ENCODE measurements around the gene SUPV3L1.

The SUPV3L1 gene

GRCh38 chr10:69181433-69181832 is 1.4 kb downstream of the SUPV3L1 start:
- no peak for DNase-seq
- Mint-ChIP-seq H3K9me3 (no peaks in the 10 kb centered on the region), H3K27me3 (ENCODE audit: low read depth, poor library complexity) (no peaks in the 10 kb centered on the region), H3K27ac (peak overlapping the region; percentile 50), H3K4me3 (peak overlapping the region; percentile 95), H3K4me1 (peaks cover 31% of the 10 kb centered on the region), H3K36me3 (ENCODE audit: low read depth) (peaks cover 8% of the 10 kb centered on the region)
- no peak for TF ChIP-seq CTCF (IDR thresholded peaks at IDR 0.05)

GRCh38 chr10:69182005-69182404 is 2.0 kb downstream of the SUPV3L1 start:
- H3K27ac Mint-ChIP-seq, result no peak overlapping the region
- H3K9me3 Mint-ChIP-seq, result no peaks in the 10 kb centered on the region
- TF ChIP-seq CTCF (IDR thresholded peaks at IDR 0.05), result no peak
- H3K27me3 Mint-ChIP-seq (ENCODE audit: low read depth, poor library complexity), result no peaks in the 10 kb centered on the region
- H3K36me3 Mint-ChIP-seq (ENCODE audit: low read depth), result peaks cover 14% of the 10 kb centered on the region
- H3K4me3 Mint-ChIP-seq, result peak overlapping the region; percentile 95
- peaks cover 31% of the 10 kb centered on the region for H3K4me1 Mint-ChIP-seq
- DNase-seq, result no peak

GRCh38 chr10:69186524-69186923 is 6.5 kb downstream of the SUPV3L1 start:
- Mint-ChIP-seq H3K27ac (no peak overlapping the region), H3K27me3 (ENCODE audit: low read depth, poor library complexity) (no peaks in the 10 kb centered on the region), H3K36me3 (ENCODE audit: low read depth) (peaks cover 51% of the 10 kb centered on the region), H3K9me3 (no peaks in the 10 kb centered on the region), H3K4me1 (peaks cover 9% of the 10 kb centered on the region), H3K4me3 (no peak overlapping the region)
- DNase-seq, result no peak
- no peak for TF ChIP-seq CTCF (IDR thresholded peaks at IDR 0.05)

GRCh38 chr10:69201045-69201444 is 21.0 kb downstream of the SUPV3L1 start:
- Mint-ChIP-seq H3K9me3 (no peaks in the 10 kb centered on the region), H3K4me3 (no peak overlapping the region), H3K36me3 (ENCODE audit: low read depth) (peaks cover 29% of the 10 kb centered on the region), H3K4me1 (no peaks in the 10 kb centered on the region), H3K27me3 (ENCODE audit: low read depth, poor library complexity) (no peaks in the 10 kb centered on the region), H3K27ac (no peak overlapping the region)
- DNase-seq, result no peak
- TF ChIP-seq CTCF (IDR thresholded peaks at IDR 0.05), result no peak

- TF ChIP-seq CTCF (IDR thresholded peaks at IDR 0.05), result no peak
- H3K27me3 Mint-ChIP-seq (ENCODE audit: low read depth, poor library complexity), result no peaks in the 10 kb centered on the region
- no peaks in the 10 kb centered on the region for H3K9me3 Mint-ChIP-seq
- H3K4me3 Mint-ChIP-seq, result no peak overlapping the region
- no peaks in the 10 kb centered on the region for H3K4me1 Mint-ChIP-seq
- DNase-seq, result no peak
- H3K36me3 Mint-ChIP-seq (ENCODE audit: low read depth), result peaks cover 34% of the 10 kb centered on the region
- no peak overlapping the region for H3K27ac Mint-ChIP-seq
Observed at GRCh38 chr10:69202332-69202731, 22.3 kb downstream of the SUPV3L1 start.

GRCh38 chr10:69208761-69209160 is 28.7 kb downstream of the SUPV3L1 start:
- H3K4me1 Mint-ChIP-seq, result no peaks in the 10 kb centered on the region
- peak overlapping the region; percentile 78 for H3K27ac Mint-ChIP-seq
- no peak for TF ChIP-seq CTCF (IDR thresholded peaks at IDR 0.05)
- H3K9me3 Mint-ChIP-seq, result peaks cover 6% of the 10 kb centered on the region
- H3K36me3 Mint-ChIP-seq (ENCODE audit: low read depth), result peaks cover 34% of the 10 kb centered on the region
- no peak overlapping the region for H3K4me3 Mint-ChIP-seq
- DNase-seq, result no peak
- peaks cover 5% of the 10 kb centered on the region for H3K27me3 Mint-ChIP-seq (ENCODE audit: low read depth, poor library complexity)
